Astrocyte (in vitro differentiated cells and primary cell): Measurements from ENCODE around the gene C5. TPM values are rescaled to one million over a fixed set of nuclear protein-coding genes. Genes with fewer than 3 reads are reported as not detected.

ENCODE experiments used
- DNase-seq: peaks from one replicate; pipeline ENCODE4 v3.0.0-alpha.2; 2010; ENCODE audit warnings: low read depth
- FAIRE-seq: peaks from 2 replicates; lab custom pipeline; 2011; peaks lifted over from hg19 to GRCh38; lab: Jason Lieb, UNC
- H2AFZ ChIP-seq: 2 replicates; pipeline ENCODE4 v1.6.0; 2012; ENCODE audit warnings: low read depth, low read length, inconsistent platforms
- H3K27ac ChIP-seq: 2 replicates; pipeline ENCODE4 v1.5.1; 2011; ENCODE audit warnings: low read depth, low read length, inconsistent platforms
- H3K27me3 ChIP-seq: 2 replicates; pipeline ENCODE4 v1.6.0; 2011; ENCODE audit warnings: low read length, inconsistent platforms; ENCODE audit not compliant: insufficient read depth
- H3K36me3 ChIP-seq: 2 replicates; pipeline ENCODE4 v1.5.1; 2011; ENCODE audit warnings: low read length, inconsistent platforms; ENCODE audit not compliant: insufficient read depth
- H3K4me1 ChIP-seq: 2 replicates; pipeline ENCODE4 v1.5.1; 2011; ENCODE audit warnings: low read length, inconsistent platforms; ENCODE audit not compliant: insufficient read depth
- H3K4me2 ChIP-seq: 2 replicates; pipeline ENCODE4 v1.6.0; 2012; ENCODE audit warnings: low read length, inconsistent platforms
- H3K4me3 ChIP-seq: 2 replicates; pipeline ENCODE4 v1.5.1; 2011; ENCODE audit warnings: low read depth, mild to moderate bottlenecking, low read length, inconsistent platforms; ENCODE audit not compliant: insufficient read depth
- H3K79me2 ChIP-seq: 2 replicates; pipeline ENCODE4 v1.6.0; 2012; ENCODE audit warnings: mild to moderate bottlenecking, low read length, inconsistent platforms; ENCODE audit not compliant: insufficient read depth
- H3K9ac ChIP-seq: 2 replicates; pipeline ENCODE4 v1.6.0; 2012; ENCODE audit warnings: mild to moderate bottlenecking, low read length, inconsistent platforms
- H3K9me3 ChIP-seq: 2 replicates; pipeline ENCODE4 v1.5.1; 2012; ENCODE audit warnings: low read depth, mild to moderate bottlenecking, low read length, inconsistent platforms; ENCODE audit not compliant: insufficient read depth
- H4K20me1 ChIP-seq: 2 replicates; pipeline ENCODE4 v1.6.0; 2012; ENCODE audit warnings: low read length, inconsistent platforms; ENCODE audit not compliant: insufficient read depth
- H3K27ac Mint-ChIP-seq: one replicate; pipeline ENCODE4 v1.8.0; 2021; ENCODE audit warnings: mild to moderate bottlenecking, mixed read lengths; ENCODE audit not compliant: unreplicated experiment
- H3K27me3 Mint-ChIP-seq: one replicate; pipeline ENCODE4 v1.8.0; 2021; ENCODE audit warnings: low read depth, mixed read lengths; ENCODE audit not compliant: unreplicated experiment
- H3K36me3 Mint-ChIP-seq: one replicate; pipeline ENCODE4 v1.8.0; 2021; ENCODE audit warnings: low read depth, mixed read lengths; ENCODE audit not compliant: unreplicated experiment
- H3K4me1 Mint-ChIP-seq: one replicate; pipeline ENCODE4 v1.8.0; 2021; ENCODE audit warnings: low read depth, mixed read lengths; ENCODE audit not compliant: unreplicated experiment
- H3K4me3 Mint-ChIP-seq: one replicate; pipeline ENCODE4 v1.8.0; 2021; ENCODE audit warnings: mild to moderate bottlenecking, moderate library complexity, mixed read lengths; ENCODE audit not compliant: unreplicated experiment
- H3K9me3 Mint-ChIP-seq: one replicate; pipeline ENCODE4 v1.8.0; 2021; ENCODE audit warnings: mild to moderate bottlenecking, mixed read lengths; ENCODE audit not compliant: unreplicated experiment
- CTCF ChIP-seq: IDR thresholded peaks from 2 replicates; pipeline ENCODE4 v1.5.1; 2011; ENCODE audit warnings: low read depth, mild to moderate bottlenecking, inconsistent platforms, low read length, moderate library complexity; ENCODE audit not compliant: insufficient read depth
- EZH2 ChIP-seq: IDR thresholded peaks from 2 replicates; pipeline ENCODE4 v1.6.1; 2012; ENCODE audit warnings: mild to moderate bottlenecking, low read length, inconsistent platforms; ENCODE audit not compliant: insufficient read depth
- total RNA-seq: library from RNA; stranded (reverse); gene quantifications from 2 replicates; pipeline ENCODE4 v1.2.1, GENCODE V29; 2021

The C5 gene
- total RNA-seq, 1 donor from 2014 or later, result 1.1 TPM

GRCh38 chr9:121013911-121014310, 36.2 kb downstream of the C5 start:
- no peaks in the 10 kb centered on the region for H3K27me3 Mint-ChIP-seq
- no peak overlapping the region for H3K4me3 ChIP-seq
- DNase-seq (no peak), FAIRE-seq (no peak)
- no peak overlapping the region for H3K4me3 Mint-ChIP-seq
- no peaks in the 10 kb centered on the region for H3K79me2 ChIP-seq
- H4K20me1 ChIP-seq, result no peaks in the 10 kb centered on the region
- H3K9me3 ChIP-seq, result no peaks in the 10 kb centered on the region
- H3K36me3 Mint-ChIP-seq, result no peaks in the 10 kb centered on the region
- H3K9me3 Mint-ChIP-seq, result no peaks in the 10 kb centered on the region
- H3K4me1 Mint-ChIP-seq, result peaks cover 2% of the 10 kb centered on the region
- H3K27me3 ChIP-seq, result no peaks in the 10 kb centered on the region
- H3K4me2 ChIP-seq, result no peak overlapping the region
- H3K27ac ChIP-seq, result no peak overlapping the region
- H3K27ac Mint-ChIP-seq, result no peak overlapping the region
- H3K4me1 ChIP-seq, result no peaks in the 10 kb centered on the region
- H3K36me3 ChIP-seq, result no peaks in the 10 kb centered on the region
- no peak overlapping the region for H2AFZ ChIP-seq
- H3K9ac ChIP-seq, result no peak overlapping the region
- TF ChIP-seq EZH2 (no peak), CTCF (no peak)

- FAIRE-seq (no peak), DNase-seq (no peak)
- TF ChIP-seq EZH2 (no peak), CTCF (no peak)
- no peaks in the 10 kb centered on the region for H3K27me3 ChIP-seq
- H3K36me3 Mint-ChIP-seq, result no peaks in the 10 kb centered on the region
- no peaks in the 10 kb centered on the region for H3K36me3 ChIP-seq
- H3K27ac ChIP-seq, result no peak overlapping the region
- H3K4me2 ChIP-seq, result no peak overlapping the region
- H2AFZ ChIP-seq, result no peak overlapping the region
- H3K4me3 Mint-ChIP-seq, result no peak overlapping the region
- H3K9me3 ChIP-seq, result no peaks in the 10 kb centered on the region
- H3K27ac Mint-ChIP-seq, result no peak overlapping the region
- H3K9ac ChIP-seq, result no peak overlapping the region
- H3K4me3 ChIP-seq, result no peak overlapping the region
- no peaks in the 10 kb centered on the region for H4K20me1 ChIP-seq
- H3K4me1 ChIP-seq, result no peaks in the 10 kb centered on the region
- H3K79me2 ChIP-seq, result no peaks in the 10 kb centered on the region
- peaks cover 2% of the 10 kb centered on the region for H3K4me1 Mint-ChIP-seq
- peaks cover 2% of the 10 kb centered on the region for H3K27me3 Mint-ChIP-seq
- H3K9me3 Mint-ChIP-seq, result no peaks in the 10 kb centered on the region
Observed at GRCh38 chr9:121009650-121010049, 40.4 kb downstream of the C5 start.

- Histone ChIP-seq H3K27me3 (no peaks in the 10 kb centered on the region), H3K79me2 (no peaks in the 10 kb centered on the region), H3K4me1 (no peaks in the 10 kb centered on the region), H3K9ac (no peak overlapping the region), H3K27ac (no peak overlapping the region), H3K4me3 (no peak overlapping the region), H4K20me1 (no peaks in the 10 kb centered on the region), H2AFZ (no peak overlapping the region), H3K36me3 (no peaks in the 10 kb centered on the region), H3K9me3 (no peaks in the 10 kb centered on the region), H3K4me2 (no peak overlapping the region)
- Mint-ChIP-seq H3K9me3 (no peaks in the 10 kb centered on the region), H3K36me3 (no peaks in the 10 kb centered on the region), H3K27me3 (no peaks in the 10 kb centered on the region), H3K4me1 (no peaks in the 10 kb centered on the region), H3K27ac (no peak overlapping the region), H3K4me3 (no peak overlapping the region)
- no peak for FAIRE-seq
- no peak for DNase-seq
- no peak for TF ChIP-seq EZH2
Observed at GRCh38 chr9:120999317-120999716, 50.8 kb downstream of the C5 start.
